ENCODE measurements around the gene EVC. TPM values are rescaled to one million over a fixed set of nuclear protein-coding genes. Genes with fewer than 3 reads are reported as not detected.

Gene EVC
- total RNA-seq, 2 experiments from 2014 or later = 0.70 to 1.5 TPM

- POLR2A ChIA-PET = no interaction called here
- H3K4me3 ChIP-seq (ENCODE audit: low read length) = no peak overlapping the region
- Mint-ChIP-seq H3K36me3 (ENCODE audit: low read depth) (no peaks in the 10 kb centered on the region), H3K4me1 (ENCODE audit: low read depth) (no peaks in the 10 kb centered on the region), H3K27ac (no peak overlapping the region), H3K27me3 (no peaks in the 10 kb centered on the region), H3K9me3 (no peaks in the 10 kb centered on the region), H3K4me3 (no peak overlapping the region)
- H3K27me3 ChIP-seq (ENCODE audit: control insufficient read depth in 1 of 2, insufficient read depth in 2 of 2, low read length in 2 of 2) = no peaks in the 10 kb centered on the region
- H3K9me3 ChIP-seq (ENCODE audit: control insufficient read depth in 1 of 2, insufficient read depth in 1 of 2, low read length in 2 of 2) = peaks cover 0 to 9% of the 10 kb centered on the region in 2 experiments
- no peaks in the 10 kb centered on the region for H3K36me3 ChIP-seq (ENCODE audit: insufficient read depth, low read length)
- no peak overlapping the region for H3K27ac ChIP-seq (ENCODE audit: low read depth in 1 of 2, low read length in 2 of 2)
- TF ChIP-seq CTCF (IDR thresholded peaks at IDR 0.05) = no peak
- ATAC-seq (ENCODE audit: poor library complexity) (no peak), DNase-seq (no peak)
- CTCF ChIA-PET = no interaction called here
- H3K4me1 ChIP-seq (ENCODE audit: insufficient read depth, low read length) = no peaks in the 10 kb centered on the region
- intact Hi-C loops (cut with DNase I, micrococcal nuclease) = no loop called here
Measured at GRCh38 chr4:5693871-5694270, 17.1 kb upstream of the EVC start.

- Histone ChIP-seq H3K27me3 (ENCODE audit: control insufficient read depth in 1 of 2, insufficient read depth in 2 of 2, low read length in 2 of 2) (no peaks in the 10 kb centered on the region), H3K4me1 (ENCODE audit: insufficient read depth, low read length) (no peaks in the 10 kb centered on the region), H3K27ac (ENCODE audit: low read depth in 1 of 2, low read length in 2 of 2) (no peak overlapping the region), H3K4me3 (ENCODE audit: low read length) (no peak overlapping the region), H3K36me3 (ENCODE audit: insufficient read depth, low read length) (no peaks in the 10 kb centered on the region), H3K9me3 (ENCODE audit: control insufficient read depth in 1 of 2, insufficient read depth in 1 of 2, low read length in 2 of 2) (peaks cover 0 to 16% of the 10 kb centered on the region in 2 experiments)
- CTCF ChIA-PET = no interaction called here
- no peaks in the 10 kb centered on the region for H3K36me3 Mint-ChIP-seq (ENCODE audit: low read depth)
- no peak for DNase-seq
- H3K4me1 Mint-ChIP-seq (ENCODE audit: low read depth) = no peaks in the 10 kb centered on the region
- no peak for TF ChIP-seq CTCF (IDR thresholded peaks at IDR 0.05)
- no peaks in the 10 kb centered on the region for H3K27me3 Mint-ChIP-seq
- no peaks in the 10 kb centered on the region for H3K9me3 Mint-ChIP-seq
- intact Hi-C loops (cut with DNase I, micrococcal nuclease) = no loop called here
- no peak overlapping the region for H3K4me3 Mint-ChIP-seq
- H3K27ac Mint-ChIP-seq = no peak overlapping the region
- POLR2A ChIA-PET = no interaction called here
- ATAC-seq (ENCODE audit: poor library complexity) = no peak
Measured at GRCh38 chr4:5696341-5696740, 14.7 kb upstream of the EVC start.

GRCh38 chr4:5700459-5700858 lies 10.5 kb upstream of the EVC start:
- H3K4me1 ChIP-seq (ENCODE audit: insufficient read depth, low read length) = no peaks in the 10 kb centered on the region
- DNase-seq (no peak), ATAC-seq (ENCODE audit: poor library complexity) (no peak)
- Mint-ChIP-seq H3K4me1 (ENCODE audit: low read depth) (no peaks in the 10 kb centered on the region), H3K4me3 (no peak overlapping the region), H3K9me3 (peaks cover 2% of the 10 kb centered on the region), H3K27me3 (peaks cover 5% of the 10 kb centered on the region), H3K27ac (no peak overlapping the region), H3K36me3 (ENCODE audit: low read depth) (no peaks in the 10 kb centered on the region)
- no peaks in the 10 kb centered on the region for H3K27me3 ChIP-seq (ENCODE audit: control insufficient read depth in 1 of 2, insufficient read depth in 2 of 2, low read length in 2 of 2)
- H3K36me3 ChIP-seq (ENCODE audit: insufficient read depth, low read length) = no peaks in the 10 kb centered on the region
- H3K4me3 ChIP-seq (ENCODE audit: low read length) = no peak overlapping the region
- H3K9me3 ChIP-seq (ENCODE audit: control insufficient read depth in 1 of 2, insufficient read depth in 1 of 2, low read length in 2 of 2) = peaks cover 0 to 25% of the 10 kb centered on the region in 2 experiments
- intact Hi-C loops (cut with DNase I, micrococcal nuclease) = no loop called here
- POLR2A ChIA-PET = no interaction called here
- CTCF ChIA-PET = no interaction called here
- H3K27ac ChIP-seq (ENCODE audit: low read depth in 1 of 2, low read length in 2 of 2) = no peak overlapping the region
- no peak for TF ChIP-seq CTCF (IDR thresholded peaks at IDR 0.05)
